VCaP (cell line): ENCODE results near the gene COLQ.

Experiments
- H3K27ac ChIP-seq: fragments of 450-650 bp; 2 replicates; pipeline ENCODE4 v1.5.1; 2017
- CTCF ChIP-seq: fragments of 450-650 bp; conservative IDR thresholded peaks from 2 replicates; pipeline ENCODE4 v1.5.1; 2017; ENCODE audit warnings: mild to moderate bottlenecking, moderate library complexity

Gene COLQ

GRCh38 chr3:15477951-15478639 lies 43.4 kb downstream of the COLQ start:
- H3K27ac ChIP-seq = no peak overlapping the region
- TF ChIP-seq CTCF = no peak

GRCh38 chr3:15476378-15476777 lies 45.1 kb downstream of the COLQ start:
- no peak for TF ChIP-seq CTCF
- no peak overlapping the region for H3K27ac ChIP-seq

GRCh38 chr3:15475161-15475560 lies 46.3 kb downstream of the COLQ start:
- TF ChIP-seq CTCF = no peak

GRCh38 chr3:15471861-15472260 lies 49.6 kb downstream of the COLQ start:
- no peak overlapping the region for H3K27ac ChIP-seq
- TF ChIP-seq CTCF = no peak

More at GRCh38 chr3:15475161-15475560, 46.3 kb downstream of the COLQ start:
- H3K27ac ChIP-seq = no peak overlapping the region

GRCh38 chr3:15470849-15471248 lies 50.7 kb downstream of the COLQ start:
- no peak overlapping the region for H3K27ac ChIP-seq
- no peak for TF ChIP-seq CTCF

- TF ChIP-seq CTCF = no peak
- no peak overlapping the region for H3K27ac ChIP-seq
Measured at GRCh38 chr3:15470261-15470660, 51.2 kb downstream of the COLQ start.

- no peak for TF ChIP-seq CTCF
- no peak overlapping the region for H3K27ac ChIP-seq
Measured at GRCh38 chr3:15467227-15468181, 54.0 kb downstream of the COLQ start.
